Activated naive CD8-positive, alpha-beta T cell treated with anti-CD3 and anti-CD28 coated beads, Interleukin-2, amount 10 ng/mL, durations not matched to agents 7 days and 5 days (primary cell): ENCODE data around the gene FURIN. TPM values are rescaled to one million over a fixed set of nuclear protein-coding genes. Genes with fewer than 3 reads are reported as not detected.

Experiments used
- ATAC-seq: fragments of 150-1000 bp; cut with Tn5 transposase; one replicate; pipeline ENCODE4 v1.10.0; 2021; ENCODE audit warnings: low read depth, moderate library complexity
- POLR2A ChIA-PET: fragments of 350-600 bp; sonication (Branson Sonifier 250); formaldehyde crosslinking; loops from one replicate; lab custom pipeline; 2021; ENCODE audit warnings: antibody characterized with exemption; lab: Charles Lee
- DNase-seq: peaks from one replicate; pipeline ENCODE4 v3.0.0; 2021
- H3K27ac Mint-ChIP-seq: one replicate; pipeline ENCODE4 v1.8.0; 2022; ENCODE audit warnings: mild to moderate bottlenecking, mixed read lengths
- H3K27me3 Mint-ChIP-seq: one replicate; pipeline ENCODE4 v1.8.0; 2022; ENCODE audit warnings: mild to moderate bottlenecking, moderate library complexity, mixed read lengths
- H3K36me3 Mint-ChIP-seq: one replicate; pipeline ENCODE4 v1.8.0; 2021; ENCODE audit warnings: mild to moderate bottlenecking, mixed read lengths
- H3K4me1 Mint-ChIP-seq: one replicate; pipeline ENCODE4 v1.8.0; 2021; ENCODE audit warnings: mixed read lengths
- H3K4me3 Mint-ChIP-seq: one replicate; pipeline ENCODE4 v1.8.0; 2022; ENCODE audit warnings: mild to moderate bottlenecking, moderate library complexity, mixed read lengths
- H3K9me3 Mint-ChIP-seq: one replicate; pipeline ENCODE4 v1.8.0; 2021; ENCODE audit warnings: mixed read lengths
- total RNA-seq, 2 experiments: library from RNA; stranded (reverse); gene quantifications; one replicate each; pipeline ENCODE4 v1.2.3, GENCODE V29; 2021

The FURIN gene
- total RNA-seq, 2 experiments from 2014 or later, result 62.2 to 63.5 TPM

DNA sequence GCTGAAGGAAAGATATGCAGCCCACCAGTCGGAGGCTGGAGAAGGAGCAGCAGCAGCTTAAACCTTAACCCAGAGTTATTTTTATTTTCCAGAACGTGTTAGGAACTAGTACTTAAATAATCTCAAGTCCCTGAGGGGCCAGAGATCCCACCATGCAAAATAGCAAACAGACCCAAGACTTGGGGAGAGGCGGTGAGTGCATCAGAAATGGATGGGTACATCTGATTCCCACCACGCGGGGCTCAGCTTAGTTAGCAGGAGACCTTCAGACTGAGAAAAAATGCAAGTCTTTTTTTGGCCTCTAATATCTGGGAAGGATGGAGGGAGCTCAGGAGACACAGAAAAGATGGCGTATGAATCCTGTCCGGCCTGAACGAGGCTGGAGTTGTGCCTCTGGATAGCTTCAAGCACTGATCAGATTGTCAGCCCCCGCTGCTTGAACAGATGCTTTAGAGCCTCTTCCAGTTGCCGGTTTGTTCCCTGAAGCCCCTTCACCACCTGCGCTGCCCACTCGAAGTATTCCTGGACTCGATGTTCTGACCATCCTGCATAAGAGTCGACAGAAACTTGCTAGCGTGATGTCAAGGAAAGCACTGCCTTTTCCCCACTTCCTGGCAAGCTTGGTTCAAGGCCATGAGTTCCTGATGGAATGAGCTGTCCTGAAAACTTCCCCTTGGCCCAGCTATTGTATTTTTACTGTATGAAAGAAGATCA lies 62.6 kb downstream of the FURIN start:
- ATAC-seq, result no peak
- H3K4me1 Mint-ChIP-seq, result peaks cover 36% of the 10 kb centered on the region

DNA sequence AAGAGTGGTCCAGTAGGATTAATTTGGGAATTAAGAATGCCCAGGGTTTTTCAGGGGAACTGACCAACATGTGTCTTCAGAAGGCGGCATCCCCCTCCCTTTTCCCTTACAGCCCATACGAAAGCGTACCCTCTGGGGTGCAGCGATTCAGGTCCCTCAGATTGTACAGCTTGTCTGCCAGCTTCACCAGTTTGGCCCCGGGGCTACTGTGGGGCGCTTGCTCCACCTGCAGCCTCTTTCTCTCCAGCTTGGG lies 63.1 kb downstream of the FURIN start:
- DNase-seq (no peak), ATAC-seq (no peak)
- Mint-ChIP-seq H3K4me3 (peak overlapping the region; percentile 99), H3K27ac (peak overlapping the region; percentile 99), H3K36me3 (peaks cover 4% of the 10 kb centered on the region), H3K4me1 (peaks cover 40% of the 10 kb centered on the region), H3K27me3 (no peaks in the 10 kb centered on the region), H3K9me3 (no peaks in the 10 kb centered on the region)
- POLR2A ChIA-PET, result interaction anchor here (0.6 to 8.0 kb wide), 23 partner anchors 10 to 698 kb away, joined by 3 to 141 read pairs (median 4); partner anchors contain the start of genes BLM, CIB1, GDPGP1 and MAN2A2

More for the DNA sequence above, 62.6 kb downstream of the FURIN start:
- Mint-ChIP-seq H3K9me3 (no peaks in the 10 kb centered on the region), H3K4me3 (peak overlapping the region; percentile 99), H3K27me3 (no peaks in the 10 kb centered on the region), H3K36me3 (no peaks in the 10 kb centered on the region), H3K27ac (peak overlapping the region; percentile 99)
- POLR2A ChIA-PET, result interaction anchor here (0.6 to 8.0 kb wide), 20 partner anchors 9 to 697 kb away, joined by 3 to 141 read pairs (median 4); partner anchors contain the start of genes BLM, CIB1, GDPGP1 and MAN2A2
- no peak for DNase-seq

DNA sequence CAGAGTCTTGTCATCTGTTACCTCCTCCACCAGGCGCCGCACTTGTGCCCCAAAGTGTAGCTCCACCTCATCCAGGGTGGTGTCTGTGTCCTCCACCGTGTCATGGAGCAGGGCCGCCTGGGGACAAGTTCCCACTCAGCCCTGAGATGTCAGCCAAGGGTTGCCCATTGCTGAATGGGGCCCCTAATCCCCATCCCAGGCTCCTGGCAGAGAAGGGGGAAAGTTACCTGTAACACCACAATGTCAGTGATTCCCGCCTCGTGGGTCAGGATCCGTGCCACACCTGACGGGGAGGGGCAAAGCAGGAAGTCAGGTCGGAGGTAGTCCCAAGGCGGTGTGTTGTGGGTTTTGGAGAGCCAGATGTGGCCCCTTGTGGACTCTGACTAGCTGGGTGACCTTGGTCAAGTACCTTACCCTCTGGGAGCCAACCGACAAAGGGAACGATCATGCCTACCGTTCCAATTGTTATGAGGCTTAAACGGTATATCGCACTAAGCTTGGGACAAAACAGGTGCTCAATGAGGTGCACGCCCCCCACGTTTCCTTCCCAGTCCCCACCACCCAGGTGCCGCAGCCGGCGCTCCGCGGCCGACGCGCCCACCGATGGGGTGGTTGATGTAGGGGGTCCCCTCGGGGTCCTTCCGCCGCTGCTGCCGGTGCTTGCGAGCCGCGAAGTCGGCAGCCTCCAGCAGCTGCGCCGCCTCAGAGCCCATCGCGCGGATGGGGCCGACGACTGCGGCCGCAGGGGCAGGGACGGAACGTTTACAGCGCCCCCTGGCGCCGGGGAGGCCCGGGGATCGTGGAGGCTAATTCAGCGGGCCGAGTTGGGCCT lies 63.7 kb downstream of the FURIN start, which contains the start of gene HDDC3:
Gene HDDC3 (minus strand): TSS at position 722 of the 832 bp plus-strand sequence. CDS start 9 bp downstream, at position 713.
- H3K4me1 Mint-ChIP-seq, result peaks cover 45% of the 10 kb centered on the region
- H3K27me3 Mint-ChIP-seq, result no peaks in the 10 kb centered on the region
- peaks cover 5% of the 10 kb centered on the region for H3K36me3 Mint-ChIP-seq
- ATAC-seq, result peak; percentile 55
- POLR2A ChIA-PET, result interaction anchor here (0.6 to 8.0 kb wide), 28 partner anchors 10 to 698 kb away, joined by 3 to 141 read pairs (median 3); partner anchors contain the start of genes BLM, CIB1, GDPGP1 and MAN2A2
- no peaks in the 10 kb centered on the region for H3K9me3 Mint-ChIP-seq
- peak within 1 kb of the TSS; percentile 99 for H3K27ac Mint-ChIP-seq
- peak within 1 kb of the TSS; percentile 99 for H3K4me3 Mint-ChIP-seq
- DNase-seq, result peak; percentile 98

DNA sequence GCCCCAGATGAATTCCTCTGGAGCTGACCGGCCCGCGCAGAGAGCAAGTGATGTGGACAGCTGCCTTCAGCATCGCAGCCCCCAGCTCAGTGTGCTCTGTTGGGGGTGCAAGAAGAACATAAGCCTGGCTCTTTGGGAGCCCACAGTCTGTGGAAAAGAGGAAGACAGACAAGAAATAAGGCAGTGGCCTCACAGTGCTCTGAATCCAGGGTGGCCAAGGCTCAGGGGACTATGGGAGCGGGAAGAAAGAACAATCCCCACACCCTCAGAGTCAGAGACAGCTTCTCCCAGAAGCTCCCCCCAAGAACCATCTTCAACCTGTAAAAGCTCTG lies 64.2 kb downstream of the FURIN start:
- Mint-ChIP-seq H3K4me1 (peaks cover 46% of the 10 kb centered on the region), H3K9me3 (no peaks in the 10 kb centered on the region), H3K27ac (peak overlapping the region; percentile 99), H3K36me3 (peaks cover 5% of the 10 kb centered on the region), H3K27me3 (no peaks in the 10 kb centered on the region), H3K4me3 (peak overlapping the region; percentile 99)
- POLR2A ChIA-PET, result interaction anchor here (0.6 to 8.0 kb wide), 16 partner anchors 9 to 667 kb away, joined by 3 to 141 read pairs (median 3); partner anchors contain the start of genes MAN2A2, PRC1 and RCCD1
- DNase-seq, result no peak
- ATAC-seq, result no peak

Other genes starting within 250 kb of the FURIN start
- 10 to 100 TPM; 36.6 to 41.0 TPM for gene BLM, start 151.2 kb upstream of the FURIN start, total RNA-seq
- 1 to 10 TPM; 6.2 to 7.5 TPM for gene FES, start 15.9 kb downstream of the FURIN start, total RNA-seq
- 100 to 1,000 TPM; 108 to 111 TPM for gene MAN2A2, start 34.7 kb downstream of the FURIN start, total RNA-seq
- 10 to 100 TPM; 28.1 to 29.2 TPM for gene HDDC3, start 64.0 kb downstream of the FURIN start, total RNA-seq
- gene UNC45A, start 66.7 kb downstream of the FURIN start, total RNA-seq, result 10 to 100 TPM; 77.9 to 78.6 TPM
- gene RCCD1, start 86.3 kb downstream of the FURIN start, total RNA-seq, result 10 to 100 TPM; 31.5 to 31.6 TPM
- gene PRC1, start 125.9 kb downstream of the FURIN start, total RNA-seq, result 100 to 1,000 TPM; 132 to 149 TPM
- gene VPS33B, start 154.0 kb downstream of the FURIN start, total RNA-seq, result 10 to 100 TPM; 22.8 to 26.2 TPM
- under 1 TPM; 0.08 to 0.20 TPM for gene SV2B, start 231.7 kb downstream of the FURIN start, total RNA-seq